GM12892 (cell line): ENCODE data around the gene AQP7.

Source experiments
- DNase-seq: peaks from one replicate; pipeline ENCODE4 v3.0.0; 2011; ENCODE audit not compliant: insufficient read length
- FAIRE-seq: peaks from 2 replicates; lab custom pipeline; 2011; peaks lifted over from hg19 to GRCh38; lab: Jason Lieb, UNC
- POLR2A ChIP-seq: IDR thresholded peaks from 2 replicates; pipeline ENCODE4 v1.6.1; 2011; ENCODE audit warnings: low read depth, low read length, control low read depth
- POLR2AphosphoS5 ChIP-seq: IDR thresholded peaks from 2 replicates; pipeline ENCODE4 v1.6.1; 2011; ENCODE audit warnings: low read depth, low read length, control low read depth
- TAF1 ChIP-seq: IDR thresholded peaks from 2 replicates; pipeline ENCODE4 v1.6.1; 2011; ENCODE audit warnings: low read depth, mild to moderate bottlenecking, control low read depth, low read length, borderline replicate concordance

AQP7 gene

DNA sequence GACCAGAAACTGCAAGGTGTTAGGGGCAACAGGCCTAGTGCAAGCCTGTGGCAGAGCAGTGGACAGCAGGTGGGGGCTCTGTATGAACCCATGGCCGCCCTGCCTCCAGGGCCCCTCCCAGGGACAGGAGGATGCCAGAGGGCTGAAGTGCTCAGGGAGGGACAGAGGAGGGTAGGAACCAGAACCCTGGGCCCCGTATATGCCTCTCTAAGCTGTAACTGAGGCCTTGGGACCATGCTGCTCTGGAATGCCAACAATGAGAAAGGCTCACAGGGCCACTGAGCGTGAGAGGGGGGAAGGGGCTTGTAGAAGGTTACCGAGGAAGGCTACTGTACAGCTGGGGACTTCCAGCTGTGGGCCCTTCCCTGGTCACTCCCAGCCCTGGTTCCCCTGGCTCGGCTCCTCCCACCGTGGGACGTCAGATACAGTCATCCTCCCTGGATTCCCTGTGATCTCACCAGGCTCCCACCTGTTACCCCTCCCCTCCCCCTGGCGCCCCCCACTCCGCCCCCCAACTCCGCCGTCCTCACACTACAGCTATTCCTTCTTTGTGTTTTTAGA, 21.1 kb downstream of the AQP7 start:
- FAIRE-seq (no peak), DNase-seq (no peak)
- TF ChIP-seq POLR2AphosphoS5, result no peak
- TF ChIP-seq TAF1, result no peak
- TF ChIP-seq POLR2A, result no peak

DNA sequence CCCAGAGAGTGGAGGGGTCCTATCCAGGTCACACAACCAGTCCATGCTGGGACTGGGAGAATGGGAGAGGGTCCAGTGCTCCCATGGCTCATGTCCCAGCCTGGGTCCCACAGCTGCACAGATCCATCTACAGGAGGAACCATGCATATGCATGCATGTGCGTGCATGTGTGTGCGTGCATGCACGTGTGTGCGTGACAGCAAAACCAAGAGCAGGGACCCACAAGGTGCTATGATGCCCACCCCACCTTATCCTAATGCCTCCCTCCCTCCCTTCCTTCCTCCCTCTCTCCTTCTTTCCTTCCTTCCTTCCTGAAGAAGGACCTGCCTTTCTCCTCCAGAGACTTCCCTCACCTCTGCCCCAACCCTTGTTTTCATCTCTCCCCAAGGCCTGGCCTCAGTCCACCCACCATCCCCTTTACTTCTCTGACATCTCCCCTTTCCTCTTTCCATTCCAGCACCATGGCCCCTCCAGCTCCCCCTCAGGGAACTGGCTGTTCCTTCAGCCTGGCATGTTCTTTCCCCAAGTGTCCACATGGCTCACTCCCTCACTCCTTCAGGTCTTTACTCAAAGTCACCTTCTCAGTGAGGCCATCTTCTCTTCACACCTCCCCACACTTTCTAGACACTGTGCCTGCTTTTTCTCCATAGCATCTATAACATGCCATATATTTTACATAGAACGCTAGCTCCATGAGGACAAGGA, 21.8 kb downstream of the AQP7 start:
- DNase-seq (no peak), FAIRE-seq (no peak)
- TF ChIP-seq POLR2A (no peak), POLR2AphosphoS5 (no peak), TAF1 (no peak)

DNA sequence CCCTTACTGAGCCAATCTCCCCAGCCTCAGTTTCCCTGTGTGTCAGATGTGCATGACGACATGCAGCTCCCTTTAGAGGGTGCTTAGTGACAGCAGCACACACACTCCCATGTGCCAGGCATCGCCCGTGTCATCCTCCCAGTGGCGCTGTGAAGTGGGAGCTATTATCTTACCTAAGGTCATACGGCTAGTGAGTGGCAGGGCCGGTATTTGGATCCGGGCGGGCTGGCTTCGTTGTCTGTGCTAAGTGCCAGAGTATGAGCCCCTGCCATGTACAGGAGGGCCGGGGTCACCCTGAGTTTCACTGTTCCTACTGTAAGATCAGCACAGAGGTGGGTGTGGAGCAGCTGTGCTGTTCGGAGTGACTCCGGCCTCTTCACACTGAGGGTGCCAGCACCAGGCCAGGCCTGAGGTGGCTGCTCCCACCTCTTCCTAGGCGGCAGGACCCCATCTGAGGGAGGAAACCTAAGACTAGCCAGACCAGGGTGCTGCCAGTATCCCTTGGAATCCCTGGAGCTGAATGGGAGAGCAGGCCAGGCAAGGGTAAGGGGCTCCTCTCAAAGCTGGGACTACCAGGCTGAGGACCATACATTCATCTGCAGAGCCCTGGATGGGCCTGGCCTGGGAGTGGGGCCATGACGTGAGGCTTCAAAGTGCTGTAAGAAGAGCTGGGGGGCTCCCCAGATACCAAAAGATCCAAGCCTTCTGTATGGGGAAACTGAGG, 22.5 kb downstream of the AQP7 start:
- FAIRE-seq (no peak), DNase-seq (no peak)
- TF ChIP-seq POLR2AphosphoS5 (no peak), TAF1 (no peak), POLR2A (no peak)

DNA sequence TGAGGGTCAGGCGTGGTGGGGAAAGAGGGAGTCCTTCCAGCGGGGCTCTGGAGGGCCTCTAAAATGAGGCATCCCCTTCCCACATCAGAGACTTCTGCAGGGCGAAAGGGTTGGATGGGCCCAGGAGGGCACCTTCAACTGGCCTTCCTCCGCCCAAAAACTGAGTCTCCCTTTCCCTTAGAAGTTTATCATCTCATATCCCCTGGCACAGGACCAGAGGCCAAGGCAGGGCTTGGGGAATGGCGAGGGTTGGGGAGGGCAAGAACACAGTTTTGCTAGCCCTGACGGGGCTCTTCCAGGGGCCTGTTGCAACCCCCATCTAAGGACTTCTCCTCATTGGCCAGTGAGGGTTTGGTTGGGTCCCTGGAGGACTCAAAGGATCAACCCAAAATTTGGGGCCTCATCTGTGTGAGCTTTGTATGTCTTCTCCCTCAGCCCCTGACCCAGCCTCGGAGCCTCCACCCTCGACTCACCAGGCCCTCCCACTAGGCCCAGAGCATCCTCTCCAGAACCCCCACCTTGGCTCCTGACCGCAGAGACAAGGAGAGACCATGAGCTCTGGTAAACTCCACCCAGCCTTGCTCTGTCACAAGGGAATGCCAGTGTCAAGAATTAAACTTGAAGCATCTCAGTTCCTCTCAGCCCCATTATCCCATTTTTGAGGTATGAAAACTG, 24.1 kb downstream of the AQP7 start:
- DNase-seq (no peak), FAIRE-seq (no peak)
- TF ChIP-seq POLR2AphosphoS5 (no peak), POLR2A (no peak), TAF1 (no peak)

DNA sequence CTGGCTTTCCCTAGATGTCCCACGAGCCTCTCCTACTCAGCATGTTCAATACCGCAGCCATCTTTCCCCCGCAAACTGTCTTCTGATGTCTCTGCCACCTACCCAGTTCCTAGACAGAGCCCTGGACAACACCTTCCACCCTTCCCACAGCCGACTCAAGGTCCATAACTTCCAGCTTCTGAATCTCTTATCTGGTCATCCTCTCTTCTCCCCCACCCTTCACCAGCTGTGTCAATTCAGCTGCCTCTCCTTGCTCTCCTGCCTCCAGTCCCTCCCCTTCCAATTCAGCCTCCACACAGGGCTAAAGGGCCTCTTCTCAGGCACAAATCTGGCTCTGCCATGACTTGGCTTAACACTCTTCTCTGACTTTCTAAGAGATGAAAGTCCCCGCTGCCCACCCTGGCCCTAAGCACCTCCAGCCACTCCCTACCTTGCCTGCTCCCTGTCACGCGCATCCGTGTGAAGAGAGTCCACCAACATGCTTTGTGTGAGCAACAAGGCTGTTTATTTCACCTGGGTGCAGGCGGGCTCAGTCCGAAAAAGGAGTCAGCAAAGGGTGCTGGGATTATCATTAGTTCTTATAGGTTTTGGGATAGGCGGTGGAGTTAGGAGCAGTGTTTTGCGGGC, 25.2 kb downstream of the AQP7 start:
- no peak for FAIRE-seq
- TF ChIP-seq POLR2AphosphoS5 (no peak), TAF1 (no peak)
- no peak for DNase-seq

DNA sequence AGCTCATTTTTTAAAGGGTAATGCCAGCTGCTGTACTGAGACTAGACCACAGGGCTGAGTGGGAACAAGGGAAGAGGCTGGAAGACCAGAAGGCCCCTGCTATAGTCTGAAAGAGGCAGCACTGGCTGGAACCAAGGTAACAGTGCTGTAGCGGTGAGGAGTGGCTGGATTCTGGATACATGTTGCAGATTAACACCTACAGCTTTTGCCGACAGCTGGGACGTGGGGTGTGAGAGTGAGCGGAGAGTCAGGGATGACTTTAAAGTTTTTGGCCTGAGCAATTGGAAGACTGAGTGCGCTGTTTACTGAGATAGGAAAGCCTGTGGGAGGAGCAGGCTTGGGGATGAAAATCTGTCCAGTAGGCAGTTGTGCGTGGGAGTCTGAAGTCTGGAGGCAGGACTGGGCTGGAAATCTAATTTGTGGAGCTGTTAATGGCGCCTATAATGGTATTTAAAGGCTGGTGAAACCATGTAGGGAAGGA, 26.5 kb downstream of the AQP7 start:
- TF ChIP-seq TAF1 (no peak), POLR2AphosphoS5 (no peak), POLR2A (no peak)
- FAIRE-seq (no peak), DNase-seq (no peak)

DNA sequence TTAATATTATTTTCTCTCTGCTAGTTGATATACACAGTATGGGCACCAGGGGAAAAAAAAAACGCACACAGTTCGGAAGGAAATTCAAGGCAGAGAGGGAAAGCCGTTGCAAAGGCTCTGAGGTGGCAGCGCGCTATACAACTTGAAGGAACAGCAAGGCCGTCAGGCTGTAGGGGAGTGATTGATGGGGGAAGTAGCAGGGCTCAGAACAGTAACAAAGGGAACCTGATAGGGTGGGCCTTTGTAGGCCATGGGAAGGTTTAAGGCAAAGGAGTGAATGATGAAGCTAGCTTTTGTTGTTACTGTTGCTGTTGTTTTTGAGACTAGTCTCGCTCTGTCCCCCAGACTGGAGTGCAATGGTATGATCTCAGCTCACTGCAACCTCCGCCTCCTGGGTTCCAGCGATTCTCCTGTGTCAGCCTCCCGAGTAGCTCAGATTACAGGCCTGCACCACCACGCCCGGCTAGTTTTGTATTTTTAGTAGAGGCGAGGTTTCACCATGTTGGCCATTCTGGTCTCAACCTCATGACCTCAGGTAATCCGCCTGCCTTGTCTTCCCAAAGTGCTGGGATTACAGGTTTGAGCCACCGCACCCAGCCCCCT, 27.0 kb downstream of the AQP7 start:
- no peak for DNase-seq
- TF ChIP-seq POLR2AphosphoS5, result no peak
- no peak for TF ChIP-seq POLR2A
- no peak for TF ChIP-seq TAF1
- no peak for FAIRE-seq

DNA sequence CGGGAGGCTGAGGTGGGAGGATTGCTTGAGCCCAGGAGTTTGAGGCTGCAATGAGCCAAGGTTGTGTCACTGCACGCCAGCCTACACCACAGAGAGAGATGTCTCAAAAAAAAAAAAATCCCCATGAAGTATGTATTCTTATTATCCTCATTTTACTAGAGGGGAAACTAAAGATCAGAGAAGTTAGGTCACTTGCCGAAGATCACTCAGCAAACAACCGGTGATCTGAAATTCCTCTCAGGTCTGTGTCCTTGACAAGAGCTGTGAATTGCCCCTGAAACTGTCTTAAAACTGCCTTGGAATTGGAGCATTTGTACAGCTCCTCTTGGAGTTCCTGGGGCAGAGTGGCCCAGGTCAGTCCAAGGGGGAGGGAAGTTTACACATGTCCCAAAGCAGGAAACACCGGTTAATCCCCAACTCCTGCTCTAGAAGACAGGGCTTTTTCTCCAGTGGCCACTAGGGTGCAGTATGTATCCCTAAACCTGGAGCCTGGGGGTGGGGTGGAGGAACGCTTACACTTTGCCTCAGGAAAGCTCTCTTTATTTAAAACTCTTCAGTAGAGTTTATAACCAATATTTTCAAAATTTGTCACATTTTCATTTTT, 27.6 kb downstream of the AQP7 start:
- peak; percentile 67 for FAIRE-seq
- TF ChIP-seq TAF1 (no peak), POLR2A (no peak), POLR2AphosphoS5 (no peak)
- DNase-seq, result peak; percentile 44

DNA sequence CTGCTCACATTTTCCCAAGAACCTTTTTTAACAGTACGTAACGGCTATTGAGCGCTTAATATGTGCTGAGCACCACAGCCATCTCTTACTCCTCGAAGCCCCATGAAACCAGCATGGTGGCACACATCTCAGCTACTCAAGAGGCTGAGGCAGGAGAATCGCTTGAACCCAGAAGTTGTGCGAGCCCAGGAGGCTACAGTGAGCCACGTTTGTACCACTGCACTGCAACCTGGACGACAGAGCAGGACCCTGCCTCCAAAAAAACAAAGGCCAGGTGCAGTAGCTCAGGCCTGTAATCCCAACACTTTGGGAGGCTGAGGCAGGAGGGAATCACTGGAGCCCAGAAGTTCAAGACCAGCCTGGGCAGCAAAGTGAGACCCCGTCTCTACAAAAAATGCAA, 28.2 kb downstream of the AQP7 start:
- TF ChIP-seq POLR2AphosphoS5 (no peak), POLR2A (no peak), TAF1 (no peak)
- FAIRE-seq, result no peak
- DNase-seq, result no peak

DNA sequence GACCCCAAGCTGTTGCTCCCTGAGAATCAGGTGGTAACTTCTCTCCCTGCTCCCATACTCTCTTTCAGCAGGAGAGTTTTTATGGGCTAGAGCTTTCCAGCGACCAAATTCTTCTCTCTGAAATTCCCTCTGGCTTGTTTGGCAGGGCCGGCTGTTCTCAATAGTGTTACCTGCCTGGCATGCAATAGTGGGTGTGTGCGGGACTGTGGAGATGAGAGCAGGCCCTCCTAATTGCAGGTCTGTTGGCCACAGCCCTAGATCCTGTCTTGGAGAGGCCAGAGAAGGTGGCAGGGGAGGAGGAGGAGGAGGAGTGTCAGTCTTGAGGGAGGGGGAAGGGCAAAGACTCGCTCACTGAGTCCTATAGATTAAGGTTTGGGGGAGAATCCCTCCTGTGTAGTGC, 29.5 kb downstream of the AQP7 start:
- FAIRE-seq, result no peak
- no peak for DNase-seq
- no peak for TF ChIP-seq POLR2A
- no peak for TF ChIP-seq TAF1
- no peak for TF ChIP-seq POLR2AphosphoS5
